Transverse colon (tissue), 3 donors: ENCODE measurements around the gene BLTP3B.

Experiments used
- CTCF ChIP-seq, 5 experiments: fragments of 200-600 bp in 3 of 5; fragments of 450-650 bp in 2 of 5; sonication (generic) in 3 of 5; IDR thresholded peaks; 1 replicate in 2 of 5; 2 replicates in 3 of 5; pipeline ENCODE4 v1.5.1; 2016 to 2017; ENCODE audit warnings: antibody characterized with exemption in 5 of 5, inconsistent platforms in 3 of 5, mild to moderate bottlenecking in 2 of 5, moderate library complexity in 1 of 5
- POLR2A ChIP-seq: fragments of 450-650 bp; IDR thresholded peaks from one replicate; pipeline ENCODE4 v1.6.1; 2016; ENCODE audit warnings: antibody characterized with exemption, mild to moderate bottlenecking, moderate library complexity

GRCh38 chr12:100133200-100133599 lies 9.5 kb downstream of the BLTP3B start:
- TF ChIP-seq POLR2A (no peak), CTCF (IDR thresholded peaks at IDR 0.05) (no peak)
